ENCODE results near the gene MRTFA. TPM values are rescaled to one million over a fixed set of nuclear protein-coding genes. Genes with fewer than 3 reads are reported as not detected.
A peak's percentile ranks its signal among the peaks of the same experiment; 100 is the strongest.

The MRTFA gene
- polyA plus RNA-seq, 2 of the 4 experiments (the other 2 are of a cell fraction), result 6.8 to 48.3 TPM

DNA sequence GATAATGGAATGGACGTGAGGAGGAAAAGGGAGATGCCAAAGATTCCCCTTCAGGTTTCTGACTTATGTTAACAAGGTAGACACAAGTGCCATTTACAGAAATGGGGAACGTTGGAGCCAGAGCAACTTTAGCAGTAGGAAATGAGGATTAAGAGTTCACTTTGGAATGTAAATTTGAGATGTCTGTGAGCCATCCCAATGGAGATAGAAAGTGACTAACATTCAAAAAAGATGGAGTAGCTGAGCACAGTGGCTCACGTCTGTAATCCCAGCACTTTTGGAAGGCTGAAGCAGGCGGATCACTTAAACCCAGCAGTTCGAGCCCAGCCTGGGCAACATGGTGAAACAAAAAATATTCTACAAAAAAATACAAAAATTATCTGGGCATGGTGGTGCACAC is 19.9 kb downstream of the MRTFA start:
- FAIRE-seq, result no peak
- no peak overlapping the region for H3K4me3 ChIP-seq
- no peak overlapping the region for H3K27ac ChIP-seq
- no peak overlapping the region for H3K4me2 ChIP-seq
- ChIA-PET CTCF (interaction anchor here (1.1 kb wide), 1 partner anchor 10 kb away, joined by 3 read pairs; no protein-coding TSS in a partner anchor), POLR2A (no interaction called here)
- DNase-seq (ENCODE audit: low read depth in 1 of 2, low spot score in 1 of 2), result no peak
- TF ChIP-seq MAZ (IDR thresholded peaks at IDR 0.05; ENCODE audit: borderline replicate concordance, low read depth, low read length) (no peak), RFX5 (IDR thresholded peaks at IDR 0.05) (no peak)
- H3K9me3 ChIP-seq, result peaks cover 7% of the 10 kb centered on the region; the same call in 1 of the 3 replicates
- 82% methylated on average over 5 of the region's 5 CpGs for WGBS (ENCODE audit: missing lambda C conversion rate)
- ATAC-seq, result no peak
- H3K4me1 ChIP-seq, result peaks cover 21% of the 10 kb centered on the region

DNA sequence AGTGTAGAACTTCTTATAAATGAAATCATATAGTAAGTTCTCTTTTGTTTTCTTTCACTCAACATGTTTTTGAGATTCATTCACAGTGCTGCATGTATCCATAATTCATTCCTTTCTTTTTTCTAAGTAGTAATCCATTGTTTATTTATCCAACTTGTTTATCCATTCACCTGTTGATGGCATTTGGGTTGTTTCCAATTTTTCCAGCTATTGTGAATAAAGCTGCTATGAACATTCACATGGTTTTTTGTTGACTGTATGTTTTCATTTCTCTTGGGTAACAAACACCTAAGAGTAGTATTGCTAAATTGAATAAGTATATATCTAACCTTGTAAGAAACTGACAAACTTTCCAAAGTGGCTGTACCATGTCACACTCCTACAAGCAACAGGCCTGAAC is 23.5 kb downstream of the MRTFA start:
- Histone ChIP-seq H3K4me1 (peaks cover 53% of the 10 kb centered on the region), H3K27ac (no peak overlapping the region), H3K4me3 (no peak overlapping the region), H3K9me3 (no peaks in the 10 kb centered on the region), H3K4me2 (peak overlapping the region; percentile 22; the same call in 1 of the 3 replicates)
- DNase-seq (ENCODE audit: low read depth in 1 of 2, low spot score in 1 of 2) (no peak), FAIRE-seq (no peak), ATAC-seq (no peak)
- POLR2A ChIA-PET, result no interaction called here
- CTCF ChIA-PET, result interaction anchor here (0.7 kb wide), 1 partner anchor 43 kb away, joined by 3 read pairs; no protein-coding TSS in a partner anchor
- no peak for TF ChIP-seq RAD21 (conservative IDR thresholded peaks at IDR 0.05 in 1 of 2, IDR thresholded peaks at IDR 0.05 in 1 of 2)
- TF ChIP-seq, protein P1, sequence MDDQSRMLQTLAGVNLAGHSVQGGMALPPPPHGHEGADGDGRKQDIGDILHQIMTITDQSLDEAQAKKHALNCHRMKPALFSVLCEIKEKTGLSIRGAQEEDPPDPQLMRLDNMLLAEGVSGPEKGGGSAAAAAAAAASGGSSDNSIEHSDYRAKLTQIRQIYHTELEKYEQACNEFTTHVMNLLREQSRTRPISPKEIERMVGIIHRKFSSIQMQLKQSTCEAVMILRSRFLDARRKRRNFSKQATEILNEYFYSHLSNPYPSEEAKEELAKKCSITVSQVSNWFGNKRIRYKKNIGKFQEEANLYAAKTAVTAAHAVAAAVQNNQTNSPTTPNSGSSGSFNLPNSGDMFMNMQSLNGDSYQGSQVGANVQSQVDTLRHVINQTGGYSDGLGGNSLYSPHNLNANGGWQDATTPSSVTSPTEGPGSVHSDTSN (IDR thresholded peaks at IDR 0.05), result no peak
- no peak for TF ChIP-seq RFX5 (IDR thresholded peaks at IDR 0.05)
- TF ChIP-seq, protein P2, sequence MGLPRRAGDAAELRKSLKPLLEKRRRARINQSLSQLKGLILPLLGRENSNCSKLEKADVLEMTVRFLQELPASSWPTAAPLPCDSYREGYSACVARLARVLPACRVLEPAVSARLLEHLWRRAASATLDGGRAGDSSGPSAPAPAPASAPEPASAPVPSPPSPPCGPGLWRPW (IDR thresholded peaks at IDR 0.05), result no peak
- TF ChIP-seq MYC (IDR thresholded peaks at IDR 0.05; ENCODE audit: borderline replicate concordance, low read length), result no peak
- TF ChIP-seq, protein P3, sequence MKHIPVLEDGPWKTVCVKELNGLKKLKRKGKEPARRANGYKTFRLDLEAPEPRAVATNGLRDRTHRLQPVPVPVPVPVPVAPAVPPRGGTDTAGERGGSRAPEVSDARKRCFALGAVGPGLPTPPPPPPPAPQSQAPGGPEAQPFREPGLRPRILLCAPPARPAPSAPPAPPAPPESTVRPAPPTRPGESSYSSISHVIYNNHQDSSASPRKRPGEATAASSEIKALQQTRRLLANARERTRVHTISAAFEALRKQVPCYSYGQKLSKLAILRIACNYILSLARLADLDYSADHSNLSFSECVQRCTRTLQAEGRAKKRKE (CRISPR knock-in tag; IDR thresholded peaks at IDR 0.05; ENCODE audit: low read depth), result no peak
- TF ChIP-seq, protein P4, sequence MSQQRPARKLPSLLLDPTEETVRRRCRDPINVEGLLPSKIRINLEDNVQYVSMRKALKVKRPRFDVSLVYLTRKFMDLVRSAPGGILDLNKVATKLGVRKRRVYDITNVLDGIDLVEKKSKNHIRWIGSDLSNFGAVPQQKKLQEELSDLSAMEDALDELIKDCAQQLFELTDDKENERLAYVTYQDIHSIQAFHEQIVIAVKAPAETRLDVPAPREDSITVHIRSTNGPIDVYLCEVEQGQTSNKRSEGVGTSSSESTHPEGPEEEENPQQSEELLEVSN (IDR thresholded peaks at IDR 0.05; ENCODE audit: borderline replicate concordance, low read depth), result no peak

DNA sequence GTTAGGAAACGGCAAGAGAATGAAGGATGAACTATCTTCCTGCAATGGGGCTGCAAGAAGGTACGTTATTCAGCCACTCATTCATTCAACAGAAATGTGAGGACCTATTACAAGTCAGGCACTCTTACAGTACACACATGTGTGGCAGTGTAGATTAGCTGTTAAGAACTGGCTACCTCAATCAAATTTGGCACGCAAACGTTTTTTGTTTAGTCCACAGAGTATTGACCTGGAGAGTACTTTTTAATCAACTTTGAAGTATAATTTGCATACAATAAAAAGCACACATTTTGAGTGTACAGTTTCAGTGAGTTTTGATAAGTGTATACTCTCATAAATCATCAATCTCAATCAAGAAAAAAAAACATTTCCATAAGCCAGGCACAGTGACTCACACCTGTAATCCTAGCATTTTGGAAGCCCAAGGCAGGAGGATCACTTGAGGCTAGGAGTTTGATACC is 24.2 kb downstream of the MRTFA start:
- no peak for ATAC-seq
- FAIRE-seq, result no peak
- H3K4me1 ChIP-seq, result peaks cover 60% of the 10 kb centered on the region
- ChIA-PET CTCF (interaction anchor here (0.7 kb wide), 1 partner anchor 11 kb away, joined by 3 read pairs; no protein-coding TSS in a partner anchor), POLR2A (no interaction called here)
- H3K4me3 ChIP-seq, result no peak overlapping the region
- no peaks in the 10 kb centered on the region for H3K9me3 ChIP-seq
- 64% methylated on average over 4 of the region's 4 CpGs for WGBS (ENCODE audit: missing lambda C conversion rate)
- H3K27ac ChIP-seq, result no peak overlapping the region
- peak overlapping the region; percentile 22; the same call in 1 of the 3 replicates for H3K4me2 ChIP-seq
- DNase-seq (ENCODE audit: low read depth in 1 of 2, low spot score in 1 of 2), result no peak
- no peak for TF ChIP-seq HOXB13 (CRISPR knock-in tag; IDR thresholded peaks at IDR 0.05; ENCODE audit: low read depth)
- TF ChIP-seq, protein P5, sequence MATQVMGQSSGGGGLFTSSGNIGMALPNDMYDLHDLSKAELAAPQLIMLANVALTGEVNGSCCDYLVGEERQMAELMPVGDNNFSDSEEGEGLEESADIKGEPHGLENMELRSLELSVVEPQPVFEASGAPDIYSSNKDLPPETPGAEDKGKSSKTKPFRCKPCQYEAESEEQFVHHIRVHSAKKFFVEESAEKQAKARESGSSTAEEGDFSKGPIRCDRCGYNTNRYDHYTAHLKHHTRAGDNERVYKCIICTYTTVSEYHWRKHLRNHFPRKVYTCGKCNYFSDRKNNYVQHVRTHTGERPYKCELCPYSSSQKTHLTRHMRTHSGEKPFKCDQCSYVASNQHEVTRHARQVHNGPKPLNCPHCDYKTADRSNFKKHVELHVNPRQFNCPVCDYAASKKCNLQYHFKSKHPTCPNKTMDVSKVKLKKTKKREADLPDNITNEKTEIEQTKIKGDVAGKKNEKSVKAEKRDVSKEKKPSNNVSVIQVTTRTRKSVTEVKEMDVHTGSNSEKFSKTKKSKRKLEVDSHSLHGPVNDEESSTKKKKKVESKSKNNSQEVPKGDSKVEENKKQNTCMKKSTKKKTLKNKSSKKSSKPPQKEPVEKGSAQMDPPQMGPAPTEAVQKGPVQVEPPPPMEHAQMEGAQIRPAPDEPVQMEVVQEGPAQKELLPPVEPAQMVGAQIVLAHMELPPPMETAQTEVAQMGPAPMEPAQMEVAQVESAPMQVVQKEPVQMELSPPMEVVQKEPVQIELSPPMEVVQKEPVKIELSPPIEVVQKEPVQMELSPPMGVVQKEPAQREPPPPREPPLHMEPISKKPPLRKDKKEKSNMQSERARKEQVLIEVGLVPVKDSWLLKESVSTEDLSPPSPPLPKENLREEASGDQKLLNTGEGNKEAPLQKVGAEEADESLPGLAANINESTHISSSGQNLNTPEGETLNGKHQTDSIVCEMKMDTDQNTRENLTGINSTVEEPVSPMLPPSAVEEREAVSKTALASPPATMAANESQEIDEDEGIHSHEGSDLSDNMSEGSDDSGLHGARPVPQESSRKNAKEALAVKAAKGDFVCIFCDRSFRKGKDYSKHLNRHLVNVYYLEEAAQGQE (IDR thresholded peaks at IDR 0.05), result no peak
- TF ChIP-seq, protein P6, sequence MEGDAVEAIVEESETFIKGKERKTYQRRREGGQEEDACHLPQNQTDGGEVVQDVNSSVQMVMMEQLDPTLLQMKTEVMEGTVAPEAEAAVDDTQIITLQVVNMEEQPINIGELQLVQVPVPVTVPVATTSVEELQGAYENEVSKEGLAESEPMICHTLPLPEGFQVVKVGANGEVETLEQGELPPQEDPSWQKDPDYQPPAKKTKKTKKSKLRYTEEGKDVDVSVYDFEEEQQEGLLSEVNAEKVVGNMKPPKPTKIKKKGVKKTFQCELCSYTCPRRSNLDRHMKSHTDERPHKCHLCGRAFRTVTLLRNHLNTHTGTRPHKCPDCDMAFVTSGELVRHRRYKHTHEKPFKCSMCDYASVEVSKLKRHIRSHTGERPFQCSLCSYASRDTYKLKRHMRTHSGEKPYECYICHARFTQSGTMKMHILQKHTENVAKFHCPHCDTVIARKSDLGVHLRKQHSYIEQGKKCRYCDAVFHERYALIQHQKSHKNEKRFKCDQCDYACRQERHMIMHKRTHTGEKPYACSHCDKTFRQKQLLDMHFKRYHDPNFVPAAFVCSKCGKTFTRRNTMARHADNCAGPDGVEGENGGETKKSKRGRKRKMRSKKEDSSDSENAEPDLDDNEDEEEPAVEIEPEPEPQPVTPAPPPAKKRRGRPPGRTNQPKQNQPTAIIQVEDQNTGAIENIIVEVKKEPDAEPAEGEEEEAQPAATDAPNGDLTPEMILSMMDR (IDR thresholded peaks at IDR 0.05), result no peak
- TF ChIP-seq KDM1A (IDR thresholded peaks at IDR 0.05; ENCODE audit: low read depth), result no peak
- TF ChIP-seq, protein P7, sequence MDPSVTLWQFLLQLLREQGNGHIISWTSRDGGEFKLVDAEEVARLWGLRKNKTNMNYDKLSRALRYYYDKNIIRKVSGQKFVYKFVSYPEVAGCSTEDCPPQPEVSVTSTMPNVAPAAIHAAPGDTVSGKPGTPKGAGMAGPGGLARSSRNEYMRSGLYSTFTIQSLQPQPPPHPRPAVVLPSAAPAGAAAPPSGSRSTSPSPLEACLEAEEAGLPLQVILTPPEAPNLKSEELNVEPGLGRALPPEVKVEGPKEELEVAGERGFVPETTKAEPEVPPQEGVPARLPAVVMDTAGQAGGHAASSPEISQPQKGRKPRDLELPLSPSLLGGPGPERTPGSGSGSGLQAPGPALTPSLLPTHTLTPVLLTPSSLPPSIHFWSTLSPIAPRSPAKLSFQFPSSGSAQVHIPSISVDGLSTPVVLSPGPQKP (IDR thresholded peaks at IDR 0.05; ENCODE audit: low read depth, low read length), result no peak
- TF ChIP-seq BHLHE40 (IDR thresholded peaks at IDR 0.05; ENCODE audit: low read depth, low read length), result no peak
- no peak for TF ChIP-seq HOXB5 (CRISPR knock-in tag; IDR thresholded peaks at IDR 0.05)
- no peak for TF ChIP-seq ZSCAN20 (CRISPR knock-in tag; IDR thresholded peaks at IDR 0.05)
- no peak for TF ChIP-seq CHD2 (IDR thresholded peaks at IDR 0.05; ENCODE audit: low read length, partially characterized antibody)
- TF ChIP-seq SREBF2 (IDR thresholded peaks at IDR 0.05), result no peak

Data from A549 (cell line).